ENCODE measurements around the gene SESTD1.
"Not testable (repeated sequence)": the region's sequence is repeated elsewhere in the genome, so short reads cannot be mapped to it uniquely, and the experiment has no call there.

The SESTD1 gene

DNA sequence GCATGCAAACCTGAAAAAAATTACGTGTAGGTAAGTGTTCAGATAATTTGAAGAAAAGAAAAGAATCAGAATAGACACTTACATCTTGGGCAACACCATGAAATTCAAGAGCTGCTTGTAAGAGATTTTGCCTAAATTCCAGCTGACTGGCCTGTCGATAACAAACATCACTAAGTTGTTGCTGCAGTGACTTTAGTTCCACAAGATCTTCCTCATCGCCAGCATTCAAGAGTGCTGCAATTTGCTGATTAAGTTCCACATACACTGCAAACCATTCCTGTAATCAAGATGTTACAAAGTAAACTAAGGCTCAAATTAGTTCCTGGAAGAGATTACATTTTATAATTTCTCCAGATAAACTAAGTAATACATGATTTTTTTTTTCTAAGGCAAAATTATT lies 140.3 kb downstream of the SESTD1 start:
- in situ Hi-C loops (cut with HindIII; ENCODE audit: low sequenced_read_pairs): no loop called here

DNA sequence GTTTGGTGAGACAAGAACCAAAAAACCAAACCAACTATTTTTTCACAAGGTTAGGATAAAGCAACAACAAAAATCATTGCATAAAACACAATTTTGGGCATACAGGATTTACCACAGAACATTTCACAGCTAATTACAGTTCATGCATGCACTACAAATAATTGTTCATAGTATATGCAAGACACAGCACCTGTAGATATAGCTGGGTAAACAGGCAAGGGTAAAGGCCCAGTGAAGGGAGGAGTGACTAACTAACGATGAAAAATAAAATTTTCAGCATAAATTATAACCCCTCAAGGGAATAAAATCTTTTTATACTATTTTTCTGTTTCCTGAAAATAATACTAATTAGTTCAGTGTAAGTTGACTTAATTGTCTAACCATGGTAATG lies 141.4 kb downstream of the SESTD1 start:
- in situ Hi-C loops (cut with HindIII; ENCODE audit: low sequenced_read_pairs): no loop called here

DNA sequence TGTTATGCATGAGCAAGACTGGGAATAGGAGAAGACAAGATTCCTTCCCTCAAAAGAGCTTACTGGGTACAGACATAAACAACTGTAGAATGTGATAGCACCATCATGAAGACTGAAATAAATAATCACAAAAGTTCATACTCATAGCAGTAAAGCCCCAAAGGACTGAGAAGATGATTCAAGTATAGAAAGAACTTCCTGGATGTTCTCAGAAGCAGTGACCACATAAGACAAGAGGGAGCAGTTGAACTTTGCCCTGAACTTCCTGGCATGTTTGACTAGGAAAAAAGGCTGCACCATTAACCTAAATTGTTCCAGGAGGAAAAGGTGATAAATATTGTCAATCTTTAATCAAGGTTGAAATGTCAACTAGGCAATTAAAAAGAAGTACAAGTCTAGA lies 156.9 kb downstream of the SESTD1 start:
- in situ Hi-C loops (cut with HindIII; ENCODE audit: low sequenced_read_pairs): no loop called here

DNA sequence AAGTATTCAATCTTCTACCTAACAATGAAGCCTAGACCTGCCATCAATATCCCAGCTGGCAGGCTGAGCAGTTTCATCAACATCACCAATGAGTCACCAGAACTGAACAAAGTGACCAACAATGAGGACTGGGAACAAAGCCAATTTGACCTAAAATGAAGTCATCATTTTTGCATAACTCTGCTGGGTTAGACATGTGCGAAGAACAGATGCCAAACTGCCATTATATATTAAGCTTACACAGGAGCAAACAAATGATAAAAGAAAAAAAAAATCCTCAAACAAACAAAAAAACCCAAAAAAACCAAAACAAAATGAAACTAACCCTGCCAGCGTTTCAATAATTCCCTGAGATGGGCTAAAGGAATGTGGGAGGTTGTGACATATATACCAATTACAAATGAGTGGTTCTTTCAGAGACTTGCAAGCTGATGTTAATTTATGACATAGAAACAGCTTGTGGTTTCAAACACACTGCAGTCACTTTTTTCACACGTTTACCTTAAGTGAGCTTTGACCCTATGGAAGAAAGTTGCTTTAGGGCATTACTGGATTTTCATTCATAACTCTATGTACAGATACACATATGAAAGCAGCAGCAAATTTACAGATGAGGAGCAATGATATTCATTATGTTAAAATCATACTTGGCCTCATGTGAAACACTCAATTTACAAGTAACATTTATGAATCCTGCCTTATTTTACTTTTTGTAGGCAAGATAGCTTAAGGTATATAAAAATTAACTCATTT lies 157.8 kb downstream of the SESTD1 start:
- in situ Hi-C loops (cut with HindIII; ENCODE audit: low sequenced_read_pairs): no loop called here

DNA sequence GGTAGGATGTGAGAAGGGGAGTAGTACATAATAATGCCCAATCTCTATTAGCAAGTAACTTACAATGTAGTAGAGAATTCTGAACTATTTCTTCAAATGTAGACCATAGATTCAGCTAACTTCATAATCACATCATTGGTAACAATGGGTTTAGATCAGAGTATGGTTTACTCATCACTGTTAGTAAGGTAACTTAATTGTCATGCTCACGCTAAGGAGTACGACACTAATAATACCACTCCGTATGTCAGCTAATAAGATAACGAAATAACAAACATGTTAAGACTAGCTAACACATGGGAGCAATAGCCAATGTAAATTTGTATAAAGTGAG lies 158.3 kb downstream of the SESTD1 start:
- in situ Hi-C loops (cut with HindIII; ENCODE audit: low sequenced_read_pairs): no loop called here

DNA sequence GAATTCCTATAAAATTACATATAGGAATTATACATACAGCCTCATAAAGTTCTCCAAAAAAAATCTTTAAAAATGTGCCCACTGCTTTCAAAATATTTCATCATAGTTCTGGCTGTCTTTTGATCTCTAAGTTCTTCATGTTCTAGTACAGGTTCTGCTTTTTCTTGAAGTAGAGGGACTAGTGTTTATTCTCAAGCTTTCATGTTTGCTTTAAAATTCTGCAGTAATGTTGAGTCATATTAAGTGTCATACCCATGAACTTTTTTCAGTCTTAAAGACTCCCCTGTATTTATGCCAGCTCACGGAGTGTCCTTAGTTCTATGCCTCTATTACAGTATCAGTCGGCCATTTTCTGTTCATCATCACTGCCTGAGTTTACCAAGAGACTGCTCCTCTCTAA lies 159.9 kb downstream of the SESTD1 start:
- in situ Hi-C loops (cut with HindIII; ENCODE audit: low sequenced_read_pairs): no loop called here

- in situ Hi-C loops (cut with HindIII; ENCODE audit: low sequenced_read_pairs): no loop called here
These were observed 166.4 kb downstream of the SESTD1 start for GRCh38 chr2:179098080-179098689.

DNA sequence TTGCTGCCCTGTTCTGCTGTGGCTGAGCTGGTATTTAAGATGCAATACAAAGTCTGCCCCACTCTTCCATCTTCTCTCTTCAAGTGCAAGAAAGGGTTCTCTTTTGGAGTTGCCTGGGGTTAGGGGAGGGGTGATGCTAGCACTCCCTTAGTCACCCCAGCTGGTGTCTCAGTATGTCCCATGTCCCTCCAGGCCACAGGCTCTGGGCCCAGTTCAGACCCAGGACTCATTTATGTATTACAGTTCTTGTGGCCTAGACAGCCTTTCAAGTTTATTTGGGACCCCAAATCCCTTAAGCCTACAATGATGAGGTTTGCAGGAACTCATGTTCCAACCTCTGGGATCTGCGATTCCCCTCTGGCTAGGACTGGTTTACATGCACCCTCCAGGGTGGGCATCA lies 167.5 kb downstream of the SESTD1 start:
- in situ Hi-C loops (cut with HindIII; ENCODE audit: low sequenced_read_pairs): no loop called here

- in situ Hi-C loops (cut with HindIII; ENCODE audit: low sequenced_read_pairs): no loop called here
These were observed 168.5 kb downstream of the SESTD1 start for GRCh38 chr2:179096090-179096489.

- in situ Hi-C loops (cut with HindIII; ENCODE audit: low sequenced_read_pairs): not testable (repeated sequence)
These were observed 171.7 kb downstream of the SESTD1 start for GRCh38 chr2:179092912-179093311.

DNA sequence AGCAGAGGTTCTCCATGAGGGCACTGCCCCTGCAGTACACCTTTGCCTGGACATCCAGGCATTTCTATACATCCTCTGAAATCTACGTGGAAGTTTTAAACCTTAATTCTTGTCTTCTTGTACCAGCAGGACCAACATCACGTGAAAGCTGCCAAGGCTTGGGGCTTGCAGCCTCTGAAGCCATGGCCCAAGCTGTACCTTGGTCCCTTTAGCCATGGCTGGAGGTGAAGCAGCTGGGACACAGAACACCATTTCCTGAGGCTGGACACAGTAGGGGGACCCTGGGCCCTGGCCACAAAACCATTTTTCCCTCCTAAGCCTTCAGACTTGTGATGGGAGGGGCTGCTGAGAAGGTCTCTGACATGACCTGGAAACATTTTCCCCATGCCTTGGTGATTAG lies 181.9 kb downstream of the SESTD1 start:
- in situ Hi-C loops (cut with HindIII; ENCODE audit: low sequenced_read_pairs): no loop called here

- in situ Hi-C loops (cut with HindIII; ENCODE audit: low sequenced_read_pairs): no loop called here
These were observed 182.7 kb downstream of the SESTD1 start for GRCh38 chr2:179081954-179082353.

DNA sequence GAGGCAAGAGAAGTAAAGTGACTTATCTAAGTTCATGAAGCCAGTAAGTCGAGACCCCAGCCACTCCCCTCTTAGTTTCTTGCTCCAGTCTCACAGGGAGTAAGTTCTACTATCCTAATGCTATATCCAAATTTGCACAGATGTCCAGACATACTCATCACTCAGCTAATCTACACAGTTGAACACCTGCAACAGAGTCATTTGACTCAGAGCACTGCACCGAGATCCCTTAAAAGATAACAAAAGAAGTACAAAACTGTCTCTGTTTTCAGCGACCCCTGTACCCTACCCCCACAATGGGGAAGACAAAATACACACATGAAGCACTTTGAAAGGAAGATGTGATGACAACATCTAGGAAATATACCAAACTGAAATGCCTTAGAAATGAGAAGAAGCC lies 192.1 kb downstream of the SESTD1 start:
- in situ Hi-C loops (cut with HindIII; ENCODE audit: low sequenced_read_pairs): no loop called here

DNA sequence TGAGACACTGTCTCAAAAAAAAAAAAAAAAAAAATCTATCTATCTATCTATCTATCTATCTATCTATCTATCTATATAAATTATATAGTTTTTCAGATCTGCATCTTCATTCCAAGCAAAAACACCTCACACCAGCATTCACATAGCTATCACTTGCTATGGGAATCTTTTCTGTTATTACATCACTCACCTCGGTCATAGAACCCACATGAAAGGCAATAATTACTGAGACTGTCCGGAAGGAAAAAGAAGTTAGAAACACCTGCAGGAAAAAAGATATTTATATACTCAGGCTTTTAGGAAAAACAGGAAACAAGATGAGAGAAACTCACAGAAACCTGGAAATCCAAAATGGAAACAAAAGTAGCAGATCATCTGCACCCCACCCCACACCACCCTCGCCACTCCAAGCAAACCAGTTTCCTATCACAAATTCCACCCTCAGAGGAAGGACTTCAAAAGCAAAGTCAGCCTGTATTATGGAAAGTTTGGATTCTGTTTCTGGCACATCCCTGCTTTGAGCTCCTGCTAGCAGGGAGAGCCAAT lies 192.7 kb downstream of the SESTD1 start:
- in situ Hi-C loops (cut with HindIII; ENCODE audit: low sequenced_read_pairs): no loop called here

- in situ Hi-C loops (cut with HindIII; ENCODE audit: low sequenced_read_pairs): no loop called here
These were observed 193.7 kb downstream of the SESTD1 start for GRCh38 chr2:179070895-179071294.

GRCh38 chr2:179069685-179070084 lies 194.9 kb downstream of the SESTD1 start:
- in situ Hi-C loops (cut with HindIII; ENCODE audit: low sequenced_read_pairs): no loop called here

GRCh38 chr2:179068991-179069643 lies 195.5 kb downstream of the SESTD1 start:
- in situ Hi-C loops (cut with HindIII; ENCODE audit: low sequenced_read_pairs): no loop called here

GRCh38 chr2:179059026-179059700 lies 205.5 kb downstream of the SESTD1 start:
- in situ Hi-C loops (cut with HindIII; ENCODE audit: low sequenced_read_pairs): no loop called here

GRCh38 chr2:179057737-179058136 lies 206.9 kb downstream of the SESTD1 start:
- in situ Hi-C loops (cut with HindIII; ENCODE audit: low sequenced_read_pairs): no loop called here

GRCh38 chr2:179053568-179053967 lies 211.1 kb downstream of the SESTD1 start:
- in situ Hi-C loops (cut with HindIII; ENCODE audit: low sequenced_read_pairs): not testable (repeated sequence)
